HG02798 (cell line): ENCODE measurements around the gene CLNK.

Experiments used
- ATAC-seq: cut with Tn5 transposase; IDR thresholded peaks from one replicate; pipeline ENCODE4 v1.9.1; 2021; ENCODE audit warnings: mild to moderate bottlenecking; ENCODE audit not compliant: unreplicated experiment, poor library complexity

CLNK gene

GRCh38 chr4:10703156-10703555, 18.6 kb upstream of the CLNK start:
- ATAC-seq, result no peak

- no peak for ATAC-seq
Measured at GRCh38 chr4:10701702-10702460, 17.3 kb upstream of the CLNK start.

- no peak for ATAC-seq
Measured at GRCh38 chr4:10701161-10701560, 16.6 kb upstream of the CLNK start.

- ATAC-seq, result no peak
Measured at GRCh38 chr4:10698172-10698571, 13.6 kb upstream of the CLNK start.

- ATAC-seq, result no peak
Measured at GRCh38 chr4:10697086-10697485, 12.5 kb upstream of the CLNK start.

GRCh38 chr4:10696253-10696652, 11.7 kb upstream of the CLNK start:
- no peak for ATAC-seq

- no peak for ATAC-seq
Measured at GRCh38 chr4:10694828-10695209, 10.3 kb upstream of the CLNK start.

GRCh38 chr4:10694151-10694827, 9.7 kb upstream of the CLNK start:
- no peak for ATAC-seq

GRCh38 chr4:10691651-10692050, 7.1 kb upstream of the CLNK start:
- ATAC-seq, result no peak

- no peak for ATAC-seq
Measured at GRCh38 chr4:10690185-10690907, 5.8 kb upstream of the CLNK start.

- no peak for ATAC-seq
Measured at GRCh38 chr4:10688846-10689245, 4.3 kb upstream of the CLNK start.

GRCh38 chr4:10688022-10688421, 3.5 kb upstream of the CLNK start:
- peak; percentile 37 for ATAC-seq

- ATAC-seq, result no peak
Measured at GRCh38 chr4:10687526-10687925, 3.0 kb upstream of the CLNK start.

- no peak for ATAC-seq
Measured at GRCh38 chr4:10682397-10682796, 2.2 kb downstream of the CLNK start.

GRCh38 chr4:10677796-10678497, 6.6 kb downstream of the CLNK start:
- ATAC-seq, result peak; percentile 33

- peak; percentile 81 for ATAC-seq
Measured at GRCh38 chr4:10673817-10674369, 10.7 kb downstream of the CLNK start.

GRCh38 chr4:10672379-10672778, 12.2 kb downstream of the CLNK start:
- ATAC-seq, result no peak

- no peak for ATAC-seq
Measured at GRCh38 chr4:10671799-10672198, 12.8 kb downstream of the CLNK start.

GRCh38 chr4:10671366-10671765, 13.2 kb downstream of the CLNK start:
- ATAC-seq, result peak; percentile 91

- no peak for ATAC-seq
Measured at GRCh38 chr4:10670321-10670720, 14.2 kb downstream of the CLNK start.
